GM12891 (cell line): Measurements from ENCODE around the gene ITGA1.

Experiments
- DNase-seq: peaks from one replicate; pipeline ENCODE4 v3.0.0; 2011; ENCODE audit warnings: low spot score; ENCODE audit not compliant: insufficient read length
- FAIRE-seq: peaks from 2 replicates; lab custom pipeline; 2011; peaks lifted over from hg19 to GRCh38; lab: Jason Lieb, UNC
- PAX5 ChIP-seq: IDR thresholded peaks from 2 replicates; pipeline ENCODE4 v1.6.1; 2011; ENCODE audit warnings: low read length, moderate library complexity, mild to moderate bottlenecking; ENCODE audit not compliant: insufficient read depth, severe bottlenecking
- POLR2A ChIP-seq: IDR thresholded peaks from 2 replicates; pipeline ENCODE4 v1.6.1; 2011; ENCODE audit warnings: low read depth, low read length, control low read depth
- POLR2AphosphoS5 ChIP-seq: IDR thresholded peaks from 2 replicates; pipeline ENCODE4 v1.6.1; 2011; ENCODE audit warnings: low read depth, low read length, control low read depth
- POU2F2 ChIP-seq: IDR thresholded peaks from 2 replicates; pipeline ENCODE4 v1.6.1; 2011; ENCODE audit warnings: low read depth, mild to moderate bottlenecking, control low read depth, low read length, moderate library complexity
- SPI1 ChIP-seq: IDR thresholded peaks from 2 replicates; pipeline ENCODE4 v1.6.1; 2011; ENCODE audit warnings: low read depth, low read length, control low read depth
- TAF1 ChIP-seq: IDR thresholded peaks from 2 replicates; pipeline ENCODE4 v1.6.1; 2011; ENCODE audit warnings: low read depth, low read length, control low read depth

The ITGA1 gene

GRCh38 chr5:52993367-52993766 lies 205.7 kb downstream of the ITGA1 start:
- no peak for FAIRE-seq
- TF ChIP-seq POU2F2: no peak
- DNase-seq: no peak

- DNase-seq (no peak), FAIRE-seq (no peak)
- TF ChIP-seq TAF1 (no peak), SPI1 (no peak)
Observed at GRCh38 chr5:52994266-52994665, 206.6 kb downstream of the ITGA1 start.

- FAIRE-seq (no peak), DNase-seq (no peak)
- TF ChIP-seq POU2F2 (no peak), POLR2AphosphoS5 (no peak), PAX5 (no peak), POLR2A (no peak), TAF1 (no peak), SPI1 (no peak)
Observed at GRCh38 chr5:52995095-52995494, 207.4 kb downstream of the ITGA1 start.

GRCh38 chr5:52995914-52996313 lies 208.2 kb downstream of the ITGA1 start:
- FAIRE-seq (no peak), DNase-seq (no peak)
- TF ChIP-seq PAX5 (no peak), POU2F2 (no peak), TAF1 (no peak), SPI1 (no peak), POLR2AphosphoS5 (no peak), POLR2A (no peak)

GRCh38 chr5:52996979-52997378 lies 209.3 kb downstream of the ITGA1 start:
- no peak for FAIRE-seq
- no peak for DNase-seq
- no peak for TF ChIP-seq POLR2A
- TF ChIP-seq PAX5: no peak
- TF ChIP-seq POU2F2: no peak
- no peak for TF ChIP-seq POLR2AphosphoS5
- TF ChIP-seq TAF1: no peak
- no peak for TF ChIP-seq SPI1

GRCh38 chr5:52997424-52997823 lies 209.7 kb downstream of the ITGA1 start:
- TF ChIP-seq PAX5: no peak
- no peak for TF ChIP-seq SPI1
- no peak for TF ChIP-seq POLR2AphosphoS5
- no peak for TF ChIP-seq TAF1
- TF ChIP-seq POU2F2: no peak
- no peak for TF ChIP-seq POLR2A
- FAIRE-seq (no peak), DNase-seq (no peak)

- no peak for FAIRE-seq
- DNase-seq: no peak
- peak; percentile 77 for TF ChIP-seq SPI1
- no peak for TF ChIP-seq TAF1
Observed at GRCh38 chr5:52998552-52999313, 211.0 kb downstream of the ITGA1 start.

- no peak for TF ChIP-seq POLR2AphosphoS5
- no peak for TF ChIP-seq POLR2A
- TF ChIP-seq POU2F2: no peak
- no peak for TF ChIP-seq TAF1
- TF ChIP-seq PAX5: no peak
- TF ChIP-seq SPI1: no peak
- no peak for DNase-seq
- FAIRE-seq: no peak
Observed at GRCh38 chr5:52999344-52999949, 211.7 kb downstream of the ITGA1 start.

GRCh38 chr5:53001541-53001940 lies 213.8 kb downstream of the ITGA1 start:
- FAIRE-seq (no peak), DNase-seq (no peak)
- TF ChIP-seq TAF1 (no peak), POLR2A (no peak), POU2F2 (no peak), SPI1 (no peak), PAX5 (no peak)

GRCh38 chr5:53002491-53002890 lies 214.8 kb downstream of the ITGA1 start:
- FAIRE-seq: no peak
- no peak for DNase-seq
- TF ChIP-seq PAX5 (no peak), POLR2AphosphoS5 (no peak), POU2F2 (no peak), TAF1 (no peak), POLR2A (no peak), SPI1 (no peak)

GRCh38 chr5:53003144-53003543 lies 215.4 kb downstream of the ITGA1 start:
- FAIRE-seq: no peak

More at GRCh38 chr5:53003144-53003543, 215.4 kb downstream of the ITGA1 start:
- TF ChIP-seq POLR2AphosphoS5 (no peak), TAF1 (no peak)
- DNase-seq: no peak
